Measurements from ENCODE around the gene STX10.
A peak's percentile ranks its signal among the peaks of the same experiment; 100 is the strongest.

DNA sequence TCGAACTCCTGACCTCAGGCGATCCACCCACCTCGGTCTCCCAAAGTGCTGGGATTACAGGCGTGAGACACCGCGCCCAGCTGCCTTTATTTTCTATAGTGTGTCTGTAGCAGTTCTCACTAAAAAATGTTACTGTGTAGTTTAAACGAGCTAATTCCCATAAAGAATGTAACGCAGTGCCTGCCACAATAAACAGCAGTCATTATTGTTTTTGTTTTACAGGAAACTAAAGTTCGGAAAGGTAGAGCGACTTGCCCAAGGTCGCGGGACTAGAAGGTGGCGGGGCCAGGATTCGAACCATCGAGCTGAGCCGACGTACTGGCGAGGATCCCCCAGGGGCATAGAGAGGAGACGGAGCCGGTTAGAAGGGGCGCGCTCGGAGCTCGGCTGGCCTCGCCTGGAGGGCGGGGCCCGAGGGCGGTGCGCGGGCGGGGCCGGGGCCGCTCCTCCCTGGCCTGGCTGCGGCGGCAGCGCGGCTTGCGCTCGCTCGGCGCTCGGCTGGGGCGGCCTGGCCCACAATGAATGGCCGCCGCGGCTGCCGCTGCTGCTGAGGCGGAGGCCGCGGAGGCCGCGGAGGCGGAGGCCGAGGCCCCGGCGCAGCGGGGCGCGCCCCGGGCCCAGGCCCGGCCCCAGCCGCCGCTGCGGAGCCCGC is 32.3 kb downstream of the STX10 start, which contains the start of gene NACC1:
- TF ChIP-seq RCOR1 (IDR thresholded peaks at IDR 0.05; ENCODE audit: insufficient replicate concordance, low read length) (peak; percentile 55), POLR2A (IDR thresholded peaks at IDR 0.05; ENCODE audit: low read depth, low read length) (no peak), MAFK (IDR thresholded peaks at IDR 0.05; ENCODE audit: low read depth, low read length) (no peak), CEBPB (IDR thresholded peaks at IDR 0.05; ENCODE audit: low read depth, low read length) (no peak), CHD1 (IDR thresholded peaks at IDR 0.05; ENCODE audit: low read depth, low read length) (no peak), MAZ (IDR thresholded peaks at IDR 0.05; ENCODE audit: borderline replicate concordance, low read depth, low read length) (peak; percentile 99), SMC3 (IDR thresholded peaks at IDR 0.05; ENCODE audit: low read depth, low read length) (no peak), RAD21 (IDR thresholded peaks at IDR 0.05; ENCODE audit: low read length) (no peak), FOS (IDR thresholded peaks at IDR 0.05; ENCODE audit: low read depth, low read length) (no peak)
- TF ChIP-seq, protein P1, sequence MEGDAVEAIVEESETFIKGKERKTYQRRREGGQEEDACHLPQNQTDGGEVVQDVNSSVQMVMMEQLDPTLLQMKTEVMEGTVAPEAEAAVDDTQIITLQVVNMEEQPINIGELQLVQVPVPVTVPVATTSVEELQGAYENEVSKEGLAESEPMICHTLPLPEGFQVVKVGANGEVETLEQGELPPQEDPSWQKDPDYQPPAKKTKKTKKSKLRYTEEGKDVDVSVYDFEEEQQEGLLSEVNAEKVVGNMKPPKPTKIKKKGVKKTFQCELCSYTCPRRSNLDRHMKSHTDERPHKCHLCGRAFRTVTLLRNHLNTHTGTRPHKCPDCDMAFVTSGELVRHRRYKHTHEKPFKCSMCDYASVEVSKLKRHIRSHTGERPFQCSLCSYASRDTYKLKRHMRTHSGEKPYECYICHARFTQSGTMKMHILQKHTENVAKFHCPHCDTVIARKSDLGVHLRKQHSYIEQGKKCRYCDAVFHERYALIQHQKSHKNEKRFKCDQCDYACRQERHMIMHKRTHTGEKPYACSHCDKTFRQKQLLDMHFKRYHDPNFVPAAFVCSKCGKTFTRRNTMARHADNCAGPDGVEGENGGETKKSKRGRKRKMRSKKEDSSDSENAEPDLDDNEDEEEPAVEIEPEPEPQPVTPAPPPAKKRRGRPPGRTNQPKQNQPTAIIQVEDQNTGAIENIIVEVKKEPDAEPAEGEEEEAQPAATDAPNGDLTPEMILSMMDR (conservative IDR thresholded peaks at IDR 0.05; ENCODE audit: low read depth, low read length): no peak
- TF ChIP-seq, protein P2, sequence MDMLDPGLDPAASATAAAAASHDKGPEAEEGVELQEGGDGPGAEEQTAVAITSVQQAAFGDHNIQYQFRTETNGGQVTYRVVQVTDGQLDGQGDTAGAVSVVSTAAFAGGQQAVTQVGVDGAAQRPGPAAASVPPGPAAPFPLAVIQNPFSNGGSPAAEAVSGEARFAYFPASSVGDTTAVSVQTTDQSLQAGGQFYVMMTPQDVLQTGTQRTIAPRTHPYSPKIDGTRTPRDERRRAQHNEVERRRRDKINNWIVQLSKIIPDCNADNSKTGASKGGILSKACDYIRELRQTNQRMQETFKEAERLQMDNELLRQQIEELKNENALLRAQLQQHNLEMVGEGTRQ (IDR thresholded peaks at IDR 0.05; ENCODE audit: low read depth, low read length): no peak

Data from IMR-90 (cell line).